Natural killer cell (primary cell): ENCODE measurements around the gene C8B. TPM values are rescaled to one million over a fixed set of nuclear protein-coding genes. Genes with fewer than 3 reads are reported as not detected.

Source experiments
- ATAC-seq, 3 donors: fragments of 150-1000 bp in 2 of 3; fragments of 200-7000 bp in 1 of 3; cut with Tn5 transposase; 1 replicate in 1 of 3; 2 replicates in 2 of 3; pipeline ENCODE4 v1.10.0; 2021; ENCODE audit warnings: mild to moderate bottlenecking in 2 of 3, moderate library complexity in 2 of 3
- DNase-seq, 2 donors: peaks; one replicate each; pipeline versions ENCODE4 v3.0.0 to v3.0.0-alpha.2; 2013 to 2021; ENCODE audit warnings: mixed read lengths in 1 of 2
- H3K27ac ChIP-seq: one replicate; pipeline ENCODE4 v1.5.1; 2013; ENCODE audit warnings: mild to moderate bottlenecking, low read length
- H3K27me3 ChIP-seq: one replicate; pipeline ENCODE4 v1.6.1; 2013; ENCODE audit warnings: low read length; ENCODE audit not compliant: control insufficient read depth, insufficient read depth
- H3K36me3 ChIP-seq: one replicate; pipeline ENCODE4 v1.6.1; 2013; ENCODE audit warnings: low read length; ENCODE audit not compliant: control insufficient read depth, insufficient read depth
- H3K4me1 ChIP-seq: one replicate; pipeline ENCODE4 v1.6.1; 2013; ENCODE audit warnings: low read length; ENCODE audit not compliant: control insufficient read depth, insufficient read depth
- H3K4me3 ChIP-seq: one replicate; pipeline ENCODE4 v1.5.1; 2013; ENCODE audit warnings: low read length
- H3K9me3 ChIP-seq: one replicate; pipeline ENCODE4 v1.6.1; 2013; ENCODE audit warnings: low read length; ENCODE audit not compliant: control insufficient read depth, insufficient read depth
- H3K27ac Mint-ChIP-seq, 2 donors: one replicate each; pipeline ENCODE4 v1.8.0; 2022; ENCODE audit warnings: mild to moderate bottlenecking in 2 of 2, mixed read lengths in 2 of 2, moderate library complexity in 1 of 2
- H3K27me3 Mint-ChIP-seq, 2 donors: one replicate each; pipeline ENCODE4 v1.8.0; 2022; ENCODE audit warnings: low read depth in 2 of 2, mixed read lengths in 2 of 2
- H3K36me3 Mint-ChIP-seq: one replicate; pipeline ENCODE4 v1.8.0; 2022; ENCODE audit warnings: mixed read lengths
- H3K4me1 Mint-ChIP-seq, 2 donors: one replicate each; pipeline ENCODE4 v1.8.0; 2022; ENCODE audit warnings: mixed read lengths in 2 of 2
- H3K4me3 Mint-ChIP-seq: one replicate; pipeline ENCODE4 v1.8.0; 2022; ENCODE audit warnings: mild to moderate bottlenecking, moderate library complexity, mixed read lengths
- H3K9me3 Mint-ChIP-seq, 2 donors: one replicate each; pipeline ENCODE4 v1.8.0; 2022; ENCODE audit warnings: mixed read lengths in 2 of 2
- WGBS: methylation state at CpG from one replicate; pipeline ENCODE4 v1.1.7; 2013; ENCODE audit warnings: missing lambda C conversion rate; ENCODE audit not compliant: insufficient coverage; 5-methylcytosine and 5-hydroxymethylcytosine counted together
- intact Hi-C: fragments of 100-400 bp; cut with micrococcal nuclease; formaldehyde crosslinking; loops from one replicate; pipeline ENCODE4 v1.14.2; 2022
- total RNA-seq, 4 donors: library from RNA; stranded (reverse); fragments of 120-200 nt in 1 of 4; gene quantifications; one replicate each; pipeline versions ENCODE4 v1.2.3 to v1.2.4, GENCODE V29; 2013 to 2022
- TF ChIP-seq, protein P1 (sequence below): fragments of 200-600 bp; IDR thresholded peaks from one replicate; pipeline ENCODE4 v1.8.0; 2022; ENCODE audit warnings: antibody characterized with exemption

Gene C8B
- total RNA-seq, 3 donors from 2014 or later (not counting 1 experiment from before 2014, with no cell fraction given) = not detected

DNA sequence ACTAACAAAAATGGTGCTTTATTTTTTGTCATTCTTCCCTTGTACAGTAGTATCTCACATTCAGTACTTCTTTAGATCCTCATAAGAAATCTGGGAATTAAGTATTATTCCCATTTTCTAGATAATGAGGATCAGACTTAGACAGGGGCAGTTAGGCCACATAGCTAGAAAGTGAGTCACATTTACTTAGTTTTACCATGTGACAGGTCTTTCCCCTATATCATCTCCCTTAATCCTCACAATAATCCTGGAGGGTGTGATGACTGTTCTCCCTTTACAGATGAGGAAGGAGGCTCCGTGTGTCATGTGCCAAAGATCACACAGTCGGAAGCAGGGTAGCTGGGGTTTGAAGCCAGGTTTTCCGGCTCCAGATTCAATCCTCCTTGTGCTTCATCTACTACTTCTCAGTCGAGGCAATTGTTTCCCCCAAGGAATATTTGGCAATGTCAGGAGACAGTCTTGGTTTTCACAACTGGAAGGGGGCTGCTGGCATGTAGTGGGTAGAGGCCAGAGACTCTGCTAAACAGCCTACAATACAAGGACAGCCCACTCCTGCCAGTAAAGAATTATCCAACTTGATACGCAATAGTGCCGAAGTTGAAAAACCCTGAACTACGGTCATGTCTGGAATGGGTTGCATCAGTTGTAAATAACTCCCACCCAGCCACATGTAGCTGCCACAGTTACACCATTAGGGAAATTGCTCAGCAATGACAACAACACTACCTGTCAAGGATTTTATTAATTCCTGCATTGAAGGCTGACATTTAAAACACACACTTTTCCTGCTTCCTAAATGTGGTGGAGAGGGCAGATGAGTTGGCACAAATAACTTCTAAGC is 54.5 kb downstream of the C8B start:
- Mint-ChIP-seq H3K4me1 (peaks cover 43 to 49% of the 10 kb centered on the region in 2 donors), H3K27me3 (peaks cover 0 to 7% of the 10 kb centered on the region in 2 donors), H3K9me3 (no peaks in the 10 kb centered on the region), H3K27ac (peak overlapping the region; percentile 80 to 88), H3K4me3 (no peak overlapping the region), H3K36me3 (no peaks in the 10 kb centered on the region)
- H3K4me1 ChIP-seq = peaks cover 30% of the 10 kb centered on the region
- no peaks in the 10 kb centered on the region for H3K9me3 ChIP-seq
- H3K27me3 ChIP-seq = no peaks in the 10 kb centered on the region
- ATAC-seq (no peak), DNase-seq (no peak)
- H3K36me3 ChIP-seq = no peaks in the 10 kb centered on the region
- 97% methylated on average over 6 of the region's 7 CpGs for WGBS
- TF ChIP-seq, protein P1, sequence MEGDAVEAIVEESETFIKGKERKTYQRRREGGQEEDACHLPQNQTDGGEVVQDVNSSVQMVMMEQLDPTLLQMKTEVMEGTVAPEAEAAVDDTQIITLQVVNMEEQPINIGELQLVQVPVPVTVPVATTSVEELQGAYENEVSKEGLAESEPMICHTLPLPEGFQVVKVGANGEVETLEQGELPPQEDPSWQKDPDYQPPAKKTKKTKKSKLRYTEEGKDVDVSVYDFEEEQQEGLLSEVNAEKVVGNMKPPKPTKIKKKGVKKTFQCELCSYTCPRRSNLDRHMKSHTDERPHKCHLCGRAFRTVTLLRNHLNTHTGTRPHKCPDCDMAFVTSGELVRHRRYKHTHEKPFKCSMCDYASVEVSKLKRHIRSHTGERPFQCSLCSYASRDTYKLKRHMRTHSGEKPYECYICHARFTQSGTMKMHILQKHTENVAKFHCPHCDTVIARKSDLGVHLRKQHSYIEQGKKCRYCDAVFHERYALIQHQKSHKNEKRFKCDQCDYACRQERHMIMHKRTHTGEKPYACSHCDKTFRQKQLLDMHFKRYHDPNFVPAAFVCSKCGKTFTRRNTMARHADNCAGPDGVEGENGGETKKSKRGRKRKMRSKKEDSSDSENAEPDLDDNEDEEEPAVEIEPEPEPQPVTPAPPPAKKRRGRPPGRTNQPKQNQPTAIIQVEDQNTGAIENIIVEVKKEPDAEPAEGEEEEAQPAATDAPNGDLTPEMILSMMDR = no peak
- no peak overlapping the region for H3K4me3 ChIP-seq
- intact Hi-C loops = no loop called here
- H3K27ac ChIP-seq = no peak overlapping the region

DNA sequence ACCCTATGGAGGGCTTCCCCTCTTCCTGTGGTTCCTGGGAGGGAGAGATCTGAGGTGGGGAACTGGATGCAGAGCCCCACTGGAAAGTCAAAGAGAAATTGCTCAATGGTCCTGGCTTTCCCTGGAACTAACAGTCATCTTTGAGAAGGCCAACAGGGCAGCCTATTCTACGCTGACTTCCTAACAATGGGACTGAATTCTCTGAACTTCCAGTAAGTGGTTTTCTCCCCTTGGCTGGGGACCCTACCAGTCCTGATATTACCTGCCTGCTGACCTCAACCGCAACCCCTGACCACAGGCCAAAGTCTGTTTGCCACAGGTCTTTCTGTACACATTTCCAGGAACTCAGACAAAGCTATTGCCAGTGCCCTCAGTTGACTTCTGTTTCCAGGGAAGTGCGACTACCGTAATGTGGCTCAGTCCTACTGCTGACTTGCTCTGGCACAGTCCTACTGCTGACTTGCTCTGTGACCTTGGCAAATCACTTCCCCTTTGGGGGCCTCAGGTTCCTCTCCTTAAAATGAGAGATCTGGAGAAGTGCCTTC is 55.3 kb downstream of the C8B start:
- H3K4me1 Mint-ChIP-seq = peaks cover 47 to 49% of the 10 kb centered on the region in 2 donors
- no peaks in the 10 kb centered on the region for H3K36me3 Mint-ChIP-seq

DNA sequence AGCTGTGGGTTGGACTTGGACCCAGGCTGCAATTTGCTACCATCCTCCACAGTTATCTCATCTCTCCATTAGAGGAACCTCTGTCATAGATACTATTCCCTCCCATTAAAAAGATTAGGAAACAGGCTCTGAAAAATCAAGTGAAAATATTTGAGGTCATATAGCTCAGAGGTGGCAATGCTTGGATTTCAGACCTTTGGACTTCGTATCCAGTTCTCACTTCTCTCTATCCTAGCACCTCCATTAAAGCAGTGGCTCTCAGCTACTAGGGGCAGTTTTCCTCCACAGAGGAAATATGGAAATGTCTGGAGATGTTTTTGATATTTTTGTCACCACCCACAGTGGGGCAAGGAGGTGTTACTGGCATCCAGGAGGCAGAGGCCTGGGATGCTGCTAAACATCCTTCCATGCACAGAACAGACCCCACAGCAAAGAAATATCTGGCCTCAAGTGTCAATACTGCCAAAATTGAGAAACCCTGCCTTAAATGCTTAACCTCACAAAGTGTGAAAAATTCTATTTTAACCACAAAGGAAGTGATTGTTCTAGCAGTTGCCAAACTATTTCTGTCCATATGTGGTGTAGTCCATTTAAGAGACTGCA is 57.1 kb downstream of the C8B start:
- no peak for DNase-seq
- Mint-ChIP-seq H3K27ac (peak overlapping the region; percentile 80 to 88), H3K4me3 (peak overlapping the region; percentile 76), H3K4me1 (peaks cover 47 to 55% of the 10 kb centered on the region in 2 donors), H3K27me3 (no peaks in the 10 kb centered on the region), H3K9me3 (peaks cover 0 to 3% of the 10 kb centered on the region in 2 donors), H3K36me3 (no peaks in the 10 kb centered on the region)
- H3K27ac ChIP-seq = peak overlapping the region; percentile 31
- H3K4me1 ChIP-seq = peaks cover 30% of the 10 kb centered on the region
- intact Hi-C loops = no loop called here
- H3K36me3 ChIP-seq = no peaks in the 10 kb centered on the region
- 80% methylated on average over 1 of the region's 1 CpG for WGBS
- no peak overlapping the region for H3K4me3 ChIP-seq
- no peaks in the 10 kb centered on the region for H3K27me3 ChIP-seq
- TF ChIP-seq, protein P1 = no peak
- ATAC-seq = peak; percentile 50 to 88 (median 66)
- H3K9me3 ChIP-seq = no peaks in the 10 kb centered on the region

More for the DNA sequence above, 55.3 kb downstream of the C8B start:
- Mint-ChIP-seq H3K27ac (peak overlapping the region; percentile 80 to 88), H3K27me3 (peaks cover 0 to 1% of the 10 kb centered on the region in 2 donors), H3K9me3 (peaks cover 0 to 3% of the 10 kb centered on the region in 2 donors), H3K4me3 (peak overlapping the region; percentile 76)
- WGBS = 30% methylated on average over 4 of the region's 4 CpGs
- TF ChIP-seq, protein P1 = no peak
- Histone ChIP-seq H3K36me3 (no peaks in the 10 kb centered on the region), H3K4me1 (peaks cover 30% of the 10 kb centered on the region), H3K27me3 (no peaks in the 10 kb centered on the region), H3K4me3 (no peak overlapping the region), H3K9me3 (no peaks in the 10 kb centered on the region), H3K27ac (no peak overlapping the region)
- intact Hi-C loops = no loop called here
- DNase-seq = no peak
- ATAC-seq = no peak
